Vagina (tissue), 2 donors: Measurements from ENCODE around the gene FASN. TPM values are rescaled to one million over a fixed set of nuclear protein-coding genes. Genes with fewer than 3 reads are reported as not detected.

Source experiments
- DNase-seq, 2 donors: peaks; one replicate each; pipeline ENCODE4 v3.0.0-alpha.2; 2017; ENCODE audit errors: extremely low spot score in 2 of 2
- H3K27ac ChIP-seq: fragments of 200-600 bp; sonication (generic); one replicate; pipeline ENCODE4 v1.5.1; 2019
- H3K27me3 ChIP-seq: fragments of 200-600 bp; sonication (generic); one replicate; pipeline ENCODE4 v1.5.1; 2019
- H3K36me3 ChIP-seq, 2 donors: fragments of 200-600 bp; sonication (generic); one replicate each; pipeline ENCODE4 v1.5.1; 2017 to 2019
- H3K4me1 ChIP-seq: fragments of 200-600 bp; sonication (generic); one replicate; pipeline ENCODE4 v1.5.1; 2019
- H3K4me3 ChIP-seq, 2 donors: fragments of 200-600 bp; sonication (generic); 1 replicate in 1 of 2; 2 replicates in 1 of 2; pipeline ENCODE4 v1.5.1; 2016 to 2019
- H3K9me3 ChIP-seq: fragments of 200-600 bp; sonication (generic); one replicate; pipeline ENCODE4 v1.5.1; 2019
- CTCF ChIP-seq, 3 experiments: fragments of 450-650 bp in 2 of 3; fragments of 200-600 bp in 1 of 3; sonication (generic) in 1 of 3; IDR thresholded peaks; one replicate each; pipeline ENCODE4 v1.5.1; 2017 to 2019; ENCODE audit warnings: antibody characterized with exemption in 3 of 3, mild to moderate bottlenecking in 2 of 3, moderate library complexity in 2 of 3
- POLR2A ChIP-seq, 2 donors: fragments of 450-650 bp; IDR thresholded peaks; one replicate each; pipeline ENCODE4 v1.6.1; 2017; ENCODE audit warnings: antibody characterized with exemption in 2 of 2, mild to moderate bottlenecking in 2 of 2, moderate library complexity in 2 of 2
- POLR2AphosphoS5 ChIP-seq, 2 donors: sonication (generic); formaldehyde crosslinking; IDR thresholded peaks; one replicate each; pipeline ENCODE4 v1.9.0; 2017; ENCODE audit warnings: antibody characterized with exemption in 2 of 2, mild to moderate bottlenecking in 2 of 2, low read depth in 1 of 2; ENCODE audit not compliant: insufficient read depth in 1 of 2
- intact Hi-C: fragments of 100-400 bp; cut with DNase I; formaldehyde crosslinking; loops from one replicate; pipeline ENCODE4 v1.15.1; 2023
- total RNA-seq: library from RNA; depleted of rRNA; stranded (reverse); fragments of >200 nt; gene quantifications from one replicate; pipeline ENCODE4 v1.2.3, GENCODE V29; 2016

FASN gene
- total RNA-seq, 1 donor from 2014 or later: 127 TPM

- no peak for TF ChIP-seq CTCF (IDR thresholded peaks at IDR 0.05)
- no peak for TF ChIP-seq POLR2AphosphoS5 (IDR thresholded peaks at IDR 0.05; ENCODE audit: insufficient read depth in 1 of 2, low read depth in 1 of 2)
- TF ChIP-seq POLR2A (IDR thresholded peaks at IDR 0.05): no peak
- intact Hi-C loops: no loop called here
Observed at GRCh38 chr17:82061047-82061925, 36.8 kb downstream of the FASN start.

GRCh38 chr17:82060614-82061013, 37.4 kb downstream of the FASN start:
- peaks cover 18% of the 10 kb centered on the region for H3K4me1 ChIP-seq
- no peak for DNase-seq
- intact Hi-C loops: no loop called here
- H3K27ac ChIP-seq: no peak overlapping the region
- no peak for TF ChIP-seq POLR2AphosphoS5 (IDR thresholded peaks at IDR 0.05; ENCODE audit: insufficient read depth in 1 of 2, low read depth in 1 of 2)
- no peak for TF ChIP-seq POLR2A (IDR thresholded peaks at IDR 0.05)
- no peak for TF ChIP-seq CTCF (IDR thresholded peaks at IDR 0.05)
- no peaks in the 10 kb centered on the region for H3K9me3 ChIP-seq
- H3K27me3 ChIP-seq: no peaks in the 10 kb centered on the region
- H3K4me3 ChIP-seq: no peak overlapping the region
- H3K36me3 ChIP-seq: peaks cover 0 to 67% of the 10 kb centered on the region in 2 donors

More at GRCh38 chr17:82061047-82061925, 36.8 kb downstream of the FASN start:
- peaks cover 24% of the 10 kb centered on the region for H3K4me1 ChIP-seq
- no peak overlapping the region for H3K27ac ChIP-seq
- H3K36me3 ChIP-seq: peaks cover 0 to 60% of the 10 kb centered on the region in 2 donors
- no peaks in the 10 kb centered on the region for H3K9me3 ChIP-seq
- H3K4me3 ChIP-seq: no peak overlapping the region
- DNase-seq: no peak
- no peaks in the 10 kb centered on the region for H3K27me3 ChIP-seq

GRCh38 chr17:82060001-82060380, 38.0 kb downstream of the FASN start:
- no peaks in the 10 kb centered on the region for H3K9me3 ChIP-seq
- peaks cover 0 to 72% of the 10 kb centered on the region in 2 donors for H3K36me3 ChIP-seq
- no peak overlapping the region for H3K27ac ChIP-seq
- no peak for DNase-seq
- H3K4me3 ChIP-seq: no peak overlapping the region
- no peak for TF ChIP-seq POLR2A (IDR thresholded peaks at IDR 0.05)
- intact Hi-C loops: no loop called here
- no peaks in the 10 kb centered on the region for H3K27me3 ChIP-seq
- H3K4me1 ChIP-seq: peaks cover 17% of the 10 kb centered on the region

- intact Hi-C loops: no loop called here
- TF ChIP-seq POLR2A (IDR thresholded peaks at IDR 0.05): no peak
Observed at GRCh38 chr17:82059272-82060000, 38.6 kb downstream of the FASN start.

GRCh38 chr17:82058855-82059249, 39.2 kb downstream of the FASN start:
- Histone ChIP-seq H3K4me1 (peaks cover 8% of the 10 kb centered on the region), H3K36me3 (peaks cover 0 to 83% of the 10 kb centered on the region in 2 donors), H3K27me3 (no peaks in the 10 kb centered on the region), H3K27ac (no peak overlapping the region), H3K9me3 (no peaks in the 10 kb centered on the region), H3K4me3 (no peak overlapping the region)
- TF ChIP-seq POLR2A (IDR thresholded peaks at IDR 0.05) (no peak), POLR2AphosphoS5 (IDR thresholded peaks at IDR 0.05; ENCODE audit: insufficient read depth in 1 of 2, low read depth in 1 of 2) (no peak), CTCF (IDR thresholded peaks at IDR 0.05) (no peak)
- intact Hi-C loops: no loop called here
- DNase-seq: no peak

More at GRCh38 chr17:82059272-82060000, 38.6 kb downstream of the FASN start:
- H3K4me1 ChIP-seq: peaks cover 11% of the 10 kb centered on the region
- no peak overlapping the region for H3K4me3 ChIP-seq
- H3K9me3 ChIP-seq: no peaks in the 10 kb centered on the region
- H3K27me3 ChIP-seq: no peaks in the 10 kb centered on the region
- DNase-seq: no peak
- H3K36me3 ChIP-seq: peaks cover 0 to 78% of the 10 kb centered on the region in 2 donors
- no peak overlapping the region for H3K27ac ChIP-seq
